Endothelial cell of umbilical vein (primary cell): ENCODE data around the gene OR51B2. TPM values are rescaled to one million over a fixed set of nuclear protein-coding genes. Genes with fewer than 3 reads are reported as not detected.

Experiments used
- BruUV-seq: library from RNA; stranded (reverse); fragments of 400-500 nt; replicated peaks from 2 replicates; lab custom pipeline; 2021; lab: Mats Ljungman, UMichigan
- CTCF ChIA-PET: fragments of 300-600, 350-600 bp; sonication (Branson Sonifier 250); formaldehyde crosslinking; loops from one replicate; lab custom pipeline; 2021; ENCODE audit warnings: antibody characterized with exemption, inconsistent platforms; lab: Charles Lee
- POLR2A ChIA-PET: fragments of 300-600, 350-600 bp; sonication (Branson Sonifier 250); formaldehyde crosslinking; loops from one replicate; lab custom pipeline; 2021; ENCODE audit warnings: antibody characterized with exemption, inconsistent platforms; lab: Charles Lee
- DNase-seq: peaks from one replicate; pipeline ENCODE4 v3.0.0-alpha.2; 2011; ENCODE audit warnings: low read depth, low spot score
- FAIRE-seq: peaks from 2 replicates; lab custom pipeline; 2011; peaks lifted over from hg19 to GRCh38; lab: Jason Lieb, UNC
- H2AFZ ChIP-seq: 2 replicates; pipeline ENCODE4 v1.6.0; 2012; ENCODE audit warnings: low read depth, low read length, control low read depth, inconsistent platforms
- H3K27ac ChIP-seq: 2 replicates; pipeline ENCODE4 v1.5.1; 2011; ENCODE audit warnings: low read depth, mild to moderate bottlenecking, control low read depth, low read length, moderate library complexity; ENCODE audit not compliant: insufficient read depth
- H3K27me3 ChIP-seq, 2 experiments: 2 replicates each; pipeline versions ENCODE4 v1.6.0 to v1.6.1; 2011; ENCODE audit warnings: low read length in 2 of 2, mixed read lengths in 1 of 2; ENCODE audit not compliant: control insufficient read depth in 2 of 2, insufficient read depth in 2 of 2
- H3K36me3 ChIP-seq, 2 experiments: 2 replicates in 1 of 2; 3 replicates in 1 of 2; pipeline ENCODE4 v1.5.1; 2011; ENCODE audit warnings: low read length in 2 of 2, mild to moderate bottlenecking in 1 of 2, moderate library complexity in 1 of 2; ENCODE audit not compliant: control insufficient read depth in 2 of 2, insufficient read depth in 2 of 2; ENCODE audit errors: extremely low read depth in 1 of 2
- H3K4me1 ChIP-seq: 3 replicates; pipeline ENCODE4 v1.5.1; 2011; ENCODE audit warnings: mild to moderate bottlenecking, low read length; ENCODE audit not compliant: control insufficient read depth, insufficient read depth; ENCODE audit errors: extremely low read depth
- H3K4me2 ChIP-seq: 2 replicates; pipeline ENCODE4 v1.6.1; 2011; ENCODE audit warnings: low read length, control low read depth, mixed read lengths; ENCODE audit not compliant: insufficient read depth
- H3K4me3 ChIP-seq, 3 experiments: fragments of 200-600 bp in 1 of 3; sonication (generic), shearing (Covaris generic) in 1 of 3; replicated peaks in 1 of 3; 2 replicates each; pipeline ENCODE4 v1.5.1; 2011 to 2016; ENCODE audit warnings: control low read depth in 3 of 3, low read length in 3 of 3, mild to moderate bottlenecking in 2 of 3, inconsistent platforms in 1 of 3, low read depth in 1 of 3, moderate library complexity in 1 of 3; ENCODE audit not compliant: insufficient read depth in 1 of 3
- H3K79me2 ChIP-seq: 2 replicates; pipeline ENCODE4 v1.6.0; 2012; ENCODE audit warnings: low read length, inconsistent platforms; ENCODE audit not compliant: control insufficient read depth, insufficient read depth
- H3K9ac ChIP-seq: replicated peaks from 2 replicates; pipeline ENCODE3; 2011; ENCODE audit warnings: low read length, control low read depth; ENCODE audit not compliant: insufficient read depth; ENCODE audit errors: extremely low read depth
- H3K9me1 ChIP-seq: replicated peaks from 3 replicates; pipeline ENCODE4 v1.6.0; 2011; ENCODE audit warnings: mild to moderate bottlenecking, low read length; ENCODE audit not compliant: control insufficient read depth, insufficient read depth; ENCODE audit errors: extremely low read depth
- H3K9me3 ChIP-seq: replicated peaks from 2 replicates; pipeline ENCODE4 v1.5.1; 2012; ENCODE audit warnings: low read length, inconsistent platforms; ENCODE audit not compliant: control insufficient read depth, insufficient read depth
- H4K20me1 ChIP-seq: replicated peaks from 2 replicates; pipeline ENCODE3; 2011; ENCODE audit warnings: mild to moderate bottlenecking, low read length; ENCODE audit not compliant: control insufficient read depth, insufficient read depth; ENCODE audit errors: extremely low read depth
- CTCF ChIP-seq, 2 donors: IDR thresholded peaks; 1 replicate in 1 of 2; 2 replicates in 1 of 2; pipeline ENCODE4 v1.5.1; 2011; ENCODE audit warnings: low read length in 2 of 2, mild to moderate bottlenecking in 2 of 2, moderate library complexity in 2 of 2, control low read depth in 1 of 2, inconsistent platforms in 1 of 2, low read depth in 1 of 2; ENCODE audit not compliant: insufficient read depth in 1 of 2; ENCODE audit errors: extremely low read depth in 1 of 2
- EZH2 ChIP-seq: IDR thresholded peaks from 2 replicates; pipeline ENCODE4 v1.6.1; 2012; ENCODE audit warnings: borderline replicate concordance, low read depth, mild to moderate bottlenecking, moderate library complexity, low read length, inconsistent platforms; ENCODE audit not compliant: severe bottlenecking
- FOS ChIP-seq: IDR thresholded peaks from 2 replicates; pipeline ENCODE4 v1.6.1; 2011; ENCODE audit warnings: mild to moderate bottlenecking, low read length, moderate library complexity, borderline replicate concordance; ENCODE audit not compliant: insufficient read depth
- GATA2 ChIP-seq: IDR thresholded peaks from 2 replicates; pipeline ENCODE4 v1.7.0; 2011; ENCODE audit warnings: low read depth, mild to moderate bottlenecking, moderate library complexity, mixed read lengths, low read length; ENCODE audit not compliant: insufficient read length, insufficient read depth
- JUN ChIP-seq: IDR thresholded peaks from 2 replicates; pipeline ENCODE4 v1.6.1; 2011; ENCODE audit warnings: borderline replicate concordance, low read depth; ENCODE audit not compliant: insufficient read length, insufficient read depth
- MAX ChIP-seq: IDR thresholded peaks from 2 replicates; pipeline ENCODE4 v1.6.1; 2011; ENCODE audit not compliant: insufficient read depth, insufficient read length
- MYC ChIP-seq: IDR thresholded peaks from one replicate; pipeline ENCODE4 v1.6.1; 2011; ENCODE audit warnings: mild to moderate bottlenecking, low read depth, low read length
- POLR2A ChIP-seq: IDR thresholded peaks from 2 replicates; pipeline ENCODE4 v1.6.1; 2012; ENCODE audit warnings: low read depth, mild to moderate bottlenecking, control low read depth, low read length
- POLR2AphosphoS5 ChIP-seq: IDR thresholded peaks from 2 replicates; pipeline ENCODE4 v1.6.1; 2012; ENCODE audit warnings: low read depth, mild to moderate bottlenecking, control low read depth, low read length, moderate library complexity; ENCODE audit not compliant: insufficient read depth
- dilution Hi-C: fragments of 300-500 bp; cut with MboI; formaldehyde crosslinking; loops from one replicate; pipeline ENCODE4 v1.15.0; 2019; ENCODE audit warnings: low sequenced_read_pairs; ENCODE audit not compliant: extremely low pct_ligation_motif_present
- intact Hi-C: fragments of 100-400 bp; cut with micrococcal nuclease; formaldehyde crosslinking; loops from one replicate; pipeline ENCODE4 v1.10.0; 2022
- polyA plus RNA-seq, 4 experiments: library from polyadenylated mRNA; depleted of rRNA in 3 of 4; stranded (reverse) in 3 of 4; unstranded in 1 of 4; fragments of >200 nt; gene quantifications; 2 replicates each; pipeline versions ENCODE4 v1.2.1 to v1.2.3, GENCODE V29; 2011 to 2012; ENCODE audit warnings: missing spikeins in 1 of 4
- total RNA-seq: library from RNA; stranded (reverse); gene quantifications from 2 replicates; pipeline ENCODE4 v1.2.3, GENCODE V29; 2021

OR51B2 gene
- total and polyA plus RNA-seq, 2 donors (not counting 3 experiments of a cell fraction or from before 2014, with no cell fraction given) = not detected

- intact Hi-C loops = no loop called here
- no TSS peak for BruUV-seq
- ChIA-PET POLR2A (no interaction called here), CTCF (interaction anchor here (0.9 to 1.3 kb wide), 2 partner anchors 13 to 20 kb away, joined by 3 read pairs; no protein-coding TSS in a partner anchor)
- H2AFZ ChIP-seq = no peak overlapping the region
- H3K4me3 ChIP-seq = no peak overlapping the region
- H3K9me3 ChIP-seq = no peaks in the 10 kb centered on the region
- no peak overlapping the region for H3K27ac ChIP-seq
- no peaks in the 10 kb centered on the region for H3K36me3 ChIP-seq
- dilution Hi-C loops = no loop called here
- H3K9me1 ChIP-seq = no peaks in the 10 kb centered on the region
- no peaks in the 10 kb centered on the region for H3K4me1 ChIP-seq
- H4K20me1 ChIP-seq = no peaks in the 10 kb centered on the region
- H3K27me3 ChIP-seq = no peaks in the 10 kb centered on the region
- no peak for DNase-seq
- H3K4me2 ChIP-seq = no peak overlapping the region
- no peak for TF ChIP-seq GATA2
- TF ChIP-seq POLR2AphosphoS5 = no peak
- no peak for TF ChIP-seq JUN
- no peak for TF ChIP-seq EZH2
- no peak for TF ChIP-seq MYC
- TF ChIP-seq FOS = no peak
- no peak for TF ChIP-seq POLR2A
- TF ChIP-seq CTCF (IDR thresholded peaks at IDR 0.05; ENCODE audit: extremely low read depth in 1 of 2, insufficient read depth in 1 of 2, low read depth in 1 of 2, low read length in 2 of 2) = no peak
- no peak for TF ChIP-seq MAX
- no peak for FAIRE-seq
- no peaks in the 10 kb centered on the region for H3K79me2 ChIP-seq
- H3K9ac ChIP-seq = no peak overlapping the region
Measured at GRCh38 chr11:5348551-5349194, 24.6 kb upstream of the OR51B2 start.
